Frontal cortex (tissue), 4 donors: ENCODE results near the gene CAMK2G. TPM values are rescaled to one million over a fixed set of nuclear protein-coding genes. Genes with fewer than 3 reads are reported as not detected.

Experiments
- DNase-seq, 2 donors: peaks; one replicate each; pipeline ENCODE4 v3.0.0; 2012; ENCODE audit warnings: low spot score in 2 of 2
- FAIRE-seq: peaks from 2 replicates; lab custom pipeline; 2012; peaks lifted over from hg19 to GRCh38; lab: Jason Lieb, UNC
- total RNA-seq: library from RNA; depleted of rRNA; stranded (reverse); fragments of >200 nt; gene quantifications from one replicate; pipeline ENCODE4 v1.2.3, GENCODE V29; 2014
- donor health status: control.
- donor health status: control.
- donor health status: control.

Gene CAMK2G
- total RNA-seq, 1 donor from 2014 or later: 50.1 TPM

DNA sequence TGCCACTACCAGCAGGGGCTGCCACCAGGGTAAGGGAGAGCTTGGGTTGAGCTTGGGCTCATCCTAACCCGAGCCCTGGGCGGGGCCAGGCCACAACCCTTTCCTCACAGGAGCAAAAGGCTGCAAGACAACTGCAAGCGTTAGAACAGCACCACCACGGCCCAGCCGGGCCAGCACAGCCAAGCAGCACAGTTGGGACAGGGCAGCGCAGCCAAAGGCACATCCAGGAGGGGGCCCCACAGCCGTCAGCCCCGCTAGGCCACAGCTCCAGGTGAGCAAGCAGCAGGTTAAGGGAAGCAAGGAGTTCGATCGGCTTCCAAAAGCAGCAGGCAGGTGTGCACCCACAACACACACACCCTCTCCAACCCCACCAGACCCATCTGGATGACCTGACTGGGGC is 56.0 kb downstream of the CAMK2G start:
- DNase-seq: no peak
- FAIRE-seq: no peak

- FAIRE-seq (no peak), DNase-seq (no peak)
Observed at GRCh38 chr10:73817826-73818225, 56.5 kb downstream of the CAMK2G start.

GRCh38 chr10:73816917-73817729 is 57.2 kb downstream of the CAMK2G start:
- FAIRE-seq: no peak
- DNase-seq: no peak

DNA sequence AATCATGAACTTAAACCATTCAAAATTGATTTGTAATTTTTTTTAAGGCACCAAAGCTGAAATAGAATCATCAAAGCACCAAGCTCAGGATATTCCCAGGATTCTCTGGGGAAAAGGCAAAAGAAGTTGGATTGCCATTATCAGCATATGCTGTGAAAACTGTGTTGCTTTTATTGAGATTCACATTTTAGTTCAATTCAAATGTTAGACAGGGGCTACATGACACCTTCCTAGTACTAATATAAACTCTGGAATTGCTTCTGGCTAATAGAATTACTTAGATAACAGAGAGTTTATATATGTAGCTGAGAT is 58.7 kb downstream of the CAMK2G start:
- no peak for DNase-seq
- no peak for FAIRE-seq

GRCh38 chr10:73814896-73815718 is 59.2 kb downstream of the CAMK2G start:
- DNase-seq (no peak), FAIRE-seq (no peak)

DNA sequence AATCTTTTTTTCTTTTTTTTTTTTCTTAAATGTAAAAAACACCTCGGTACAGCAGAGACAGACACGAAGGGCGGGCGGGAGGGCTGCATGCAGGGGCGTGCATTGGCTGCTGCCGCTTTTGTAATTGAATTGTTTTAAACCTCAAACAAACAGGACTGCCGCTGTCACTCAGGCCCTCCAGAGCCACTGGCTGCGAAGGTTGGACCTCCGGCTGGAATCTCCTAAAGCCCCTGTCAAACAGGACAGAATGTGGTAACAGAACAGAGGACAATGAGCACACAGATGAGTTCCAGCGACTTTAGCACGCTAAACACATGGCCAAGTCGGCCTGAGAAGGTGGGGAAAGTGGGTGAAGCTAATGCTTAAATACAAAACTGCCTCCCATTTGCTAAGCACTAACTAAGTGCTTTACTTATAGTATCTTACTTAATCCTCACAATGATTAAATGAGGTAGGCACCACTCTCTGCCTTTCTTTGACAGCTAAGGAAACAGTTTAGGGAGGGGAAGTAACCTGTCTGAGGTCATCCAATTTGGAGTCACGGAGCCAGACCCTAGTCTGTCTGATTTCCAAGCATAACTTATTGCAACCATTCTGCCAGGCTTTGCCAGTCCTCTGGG is 60.0 kb downstream of the CAMK2G start:
- FAIRE-seq: no peak
- DNase-seq: no peak

DNA sequence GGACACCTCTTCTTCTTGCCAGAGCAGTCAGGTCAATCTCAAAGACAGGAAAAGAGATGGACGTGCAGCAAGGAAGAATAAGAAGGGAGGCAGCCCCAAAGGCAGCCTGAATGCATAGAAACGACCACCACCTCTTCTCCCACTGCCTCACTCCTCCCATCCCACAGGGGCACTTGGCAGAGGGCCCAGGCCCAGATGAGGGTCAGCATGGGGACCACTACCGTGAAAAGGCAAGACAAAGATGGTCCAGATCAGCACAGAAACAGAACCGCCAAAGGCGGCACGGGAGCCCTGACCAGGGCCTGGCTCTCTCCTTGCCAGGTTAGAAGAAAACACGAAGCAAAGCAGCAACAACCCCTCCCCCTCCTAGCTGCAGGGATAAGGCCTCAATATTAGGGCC is 61.0 kb downstream of the CAMK2G start:
- FAIRE-seq: no peak
- DNase-seq: no peak

DNA sequence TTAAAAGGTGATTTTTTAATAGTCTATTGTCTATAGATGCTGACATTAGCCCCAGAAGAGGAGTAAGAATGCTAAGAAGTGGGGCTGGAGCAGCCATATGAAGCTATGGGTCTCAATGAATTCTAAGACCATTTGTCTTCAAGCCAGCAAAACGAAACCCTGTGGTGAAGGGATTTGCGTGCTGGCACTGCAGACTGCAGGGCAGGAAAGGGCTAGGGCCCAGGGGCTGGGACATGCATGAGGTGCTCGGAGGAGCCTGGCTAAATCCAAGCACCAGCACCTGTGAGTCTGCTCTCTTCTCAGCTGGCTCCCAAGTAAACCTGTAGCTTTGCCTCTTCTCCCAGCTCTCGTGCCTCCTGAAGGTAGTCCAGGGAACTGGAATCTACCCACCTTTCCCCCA is 61.7 kb downstream of the CAMK2G start:
- no peak for DNase-seq
- no peak for FAIRE-seq

GRCh38 chr10:73810735-73811465 is 63.5 kb downstream of the CAMK2G start:
- DNase-seq (no peak), FAIRE-seq (no peak)

DNA sequence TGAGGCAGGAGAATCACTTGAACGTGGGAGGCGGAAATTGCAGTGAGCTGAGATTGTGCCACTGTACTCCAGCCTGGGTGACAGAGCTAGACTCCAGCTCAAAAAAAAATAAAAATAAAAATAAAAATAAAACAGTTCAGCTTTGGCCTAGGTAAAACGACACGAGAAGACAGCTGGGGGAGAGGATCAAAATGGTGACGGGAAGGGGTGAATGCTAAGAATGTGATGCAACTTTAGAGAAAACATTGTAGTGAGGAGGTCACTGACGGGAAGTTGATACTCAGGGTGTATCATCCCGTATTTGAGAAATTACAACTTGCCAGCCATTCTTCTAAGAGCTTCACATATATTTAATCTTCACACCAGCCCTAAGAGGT is 64.0 kb downstream of the CAMK2G start:
- FAIRE-seq (no peak), DNase-seq (no peak)

GRCh38 chr10:73809061-73809818 is 65.1 kb downstream of the CAMK2G start:
- no peak for DNase-seq
- FAIRE-seq: no peak

- FAIRE-seq (no peak), DNase-seq (no peak)
Observed at GRCh38 chr10:73808021-73808815, 66.1 kb downstream of the CAMK2G start.

GRCh38 chr10:73807471-73807870 is 66.9 kb downstream of the CAMK2G start:
- no peak for DNase-seq
- FAIRE-seq: no peak

DNA sequence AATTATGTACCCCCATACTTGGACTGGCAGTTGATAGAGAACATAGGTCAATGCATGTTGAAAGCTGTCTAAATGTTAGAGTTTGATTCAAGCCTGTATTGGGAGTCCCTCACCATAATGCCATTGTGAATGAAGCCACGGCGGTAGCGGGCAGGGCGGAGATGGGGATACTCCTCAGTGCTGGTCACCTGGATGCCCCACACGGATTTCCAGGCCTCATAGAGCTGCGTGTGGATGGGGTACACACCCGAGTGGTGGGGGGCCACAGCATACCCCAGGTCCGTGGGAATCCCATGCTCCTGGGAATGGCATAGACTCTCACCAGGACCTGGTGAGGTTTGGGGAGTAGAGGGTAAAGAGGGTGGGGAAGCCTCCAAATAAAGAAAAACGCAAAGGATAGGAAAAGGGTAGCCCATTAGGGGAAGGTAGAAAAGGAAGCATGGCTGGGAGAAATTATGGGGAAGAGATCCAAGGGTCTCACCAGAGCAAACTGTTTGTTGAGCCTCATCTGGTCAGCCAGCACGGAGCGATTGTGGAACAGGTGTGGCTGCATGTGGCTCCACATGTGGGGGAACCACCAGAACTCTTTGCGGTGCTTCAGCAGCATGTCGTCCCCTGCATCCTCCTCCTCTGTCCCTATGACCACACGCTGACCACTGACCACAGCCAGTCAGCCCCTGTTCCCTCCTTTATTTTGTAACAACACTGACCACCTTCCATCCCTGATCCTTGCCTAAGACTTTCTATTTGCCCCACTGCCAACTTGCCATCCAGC is 68.0 kb downstream of the CAMK2G start:
- DNase-seq (no peak), FAIRE-seq (no peak)

- FAIRE-seq: no peak
Observed at GRCh38 chr10:73803680-73804286, 70.6 kb downstream of the CAMK2G start.

DNA sequence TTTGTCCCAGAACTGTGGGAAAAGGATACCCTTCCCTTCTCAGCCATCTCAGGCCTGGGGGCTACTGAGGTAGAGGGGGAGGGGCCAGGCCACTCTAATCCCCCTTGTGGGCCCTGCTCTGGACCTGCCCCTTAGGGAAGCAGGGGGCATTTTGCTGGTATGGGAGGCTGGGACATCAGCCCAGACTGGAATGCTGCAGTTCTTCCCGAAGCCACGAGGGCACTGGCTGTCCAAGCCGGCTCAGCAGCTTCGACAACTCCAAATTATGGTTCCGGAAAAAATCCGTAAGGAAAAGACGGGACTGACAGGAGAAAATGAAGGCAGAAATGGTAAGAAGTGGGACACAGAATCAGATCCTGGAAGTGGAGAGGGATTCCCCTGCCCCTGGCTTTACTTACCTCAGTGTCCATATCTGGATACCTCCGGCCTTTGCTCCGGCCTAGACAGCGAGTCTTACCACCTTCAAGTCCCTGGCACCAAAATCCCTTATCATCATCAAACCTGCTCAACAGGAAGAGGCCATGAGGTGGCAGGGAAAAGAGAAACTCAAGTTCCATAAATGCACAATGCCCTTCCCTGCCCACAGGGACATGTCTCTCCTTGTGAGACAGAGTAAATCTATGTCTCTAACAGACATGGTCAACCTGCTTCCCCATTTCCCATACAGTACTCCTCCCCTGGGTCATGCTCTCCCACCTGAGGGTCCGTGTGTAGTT is 71.9 kb downstream of the CAMK2G start:
- FAIRE-seq (no peak), DNase-seq (no peak)

More at GRCh38 chr10:73803680-73804286, 70.6 kb downstream of the CAMK2G start:
- DNase-seq: no peak

DNA sequence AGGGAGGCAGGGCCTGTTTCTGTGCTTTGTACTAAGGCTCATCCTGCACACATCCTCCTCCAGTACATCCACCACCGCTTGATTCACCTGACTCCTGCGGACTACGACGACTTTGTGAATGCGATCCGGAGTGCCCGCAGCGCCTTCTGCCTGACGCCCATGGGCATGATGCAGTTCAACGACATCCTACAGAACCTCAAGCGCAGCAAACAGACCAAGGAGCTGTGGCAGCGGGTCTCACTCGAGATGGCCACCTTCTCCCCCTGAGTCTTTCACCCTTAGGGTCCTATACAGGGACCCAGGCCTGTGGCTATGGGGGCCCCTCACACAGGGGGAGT is 73.1 kb downstream of the CAMK2G start:
- FAIRE-seq (no peak), DNase-seq (no peak)
